Nephron progenitor cell (in vitro differentiated cells): ENCODE results near the gene AFAP1L2.

Experiments used
- DNase-seq: peaks from one replicate; pipeline ENCODE4 v3.0.0; 2021
- H3K27ac Mint-ChIP-seq: 2 replicates; pipeline ENCODE4 v1.8.0; 2021; ENCODE audit warnings: mild to moderate bottlenecking, moderate library complexity, mixed read lengths
- H3K27me3 Mint-ChIP-seq: 2 replicates; pipeline ENCODE4 v1.8.0; 2021; ENCODE audit warnings: mild to moderate bottlenecking, low read depth, mixed read lengths; ENCODE audit not compliant: poor library complexity
- H3K36me3 Mint-ChIP-seq: 2 replicates; pipeline ENCODE4 v1.8.0; 2021; ENCODE audit warnings: low read depth, mixed read lengths
- H3K4me1 Mint-ChIP-seq: 2 replicates; pipeline ENCODE4 v1.8.0; 2021; ENCODE audit warnings: mixed read lengths
- H3K4me3 Mint-ChIP-seq: 2 replicates; pipeline ENCODE4 v1.8.0; 2021; ENCODE audit warnings: mild to moderate bottlenecking, moderate library complexity, mixed read lengths
- H3K9me3 Mint-ChIP-seq: 2 replicates; pipeline ENCODE4 v1.8.0; 2021; ENCODE audit warnings: mild to moderate bottlenecking, moderate library complexity, mixed read lengths
- CTCF ChIP-seq: fragments of 200-600 bp; sonication (generic); IDR thresholded peaks from 2 replicates; pipeline ENCODE4 v1.5.0; 2021; ENCODE audit warnings: antibody characterized with exemption

Gene AFAP1L2

GRCh38 chr10:114356751-114357514, 47.4 kb downstream of the AFAP1L2 start:
- H3K27ac Mint-ChIP-seq: peak overlapping the region; percentile 41
- TF ChIP-seq CTCF: no peak
- no peaks in the 10 kb centered on the region for H3K27me3 Mint-ChIP-seq
- no peaks in the 10 kb centered on the region for H3K9me3 Mint-ChIP-seq
- H3K36me3 Mint-ChIP-seq: peaks cover 6% of the 10 kb centered on the region
- no peak for DNase-seq
- H3K4me1 Mint-ChIP-seq: peaks cover 49% of the 10 kb centered on the region
- no peak overlapping the region for H3K4me3 Mint-ChIP-seq

GRCh38 chr10:114356126-114356525, 48.2 kb downstream of the AFAP1L2 start:
- no peak overlapping the region for H3K27ac Mint-ChIP-seq
- no peak for TF ChIP-seq CTCF
- peaks cover 55% of the 10 kb centered on the region for H3K4me1 Mint-ChIP-seq
- no peak for DNase-seq
- H3K27me3 Mint-ChIP-seq: no peaks in the 10 kb centered on the region
- H3K4me3 Mint-ChIP-seq: no peak overlapping the region
- peaks cover 4% of the 10 kb centered on the region for H3K36me3 Mint-ChIP-seq
- no peaks in the 10 kb centered on the region for H3K9me3 Mint-ChIP-seq

- Mint-ChIP-seq H3K4me1 (peaks cover 56% of the 10 kb centered on the region), H3K27ac (peak overlapping the region; percentile 70), H3K27me3 (no peaks in the 10 kb centered on the region), H3K4me3 (no peak overlapping the region), H3K36me3 (no peaks in the 10 kb centered on the region), H3K9me3 (no peaks in the 10 kb centered on the region)
- no peak for DNase-seq
- TF ChIP-seq CTCF: no peak
These were observed 50.9 kb downstream of the AFAP1L2 start for GRCh38 chr10:114353383-114353782.

- DNase-seq: no peak
- Mint-ChIP-seq H3K27me3 (no peaks in the 10 kb centered on the region), H3K4me3 (no peak overlapping the region), H3K4me1 (peaks cover 57% of the 10 kb centered on the region), H3K36me3 (no peaks in the 10 kb centered on the region), H3K9me3 (no peaks in the 10 kb centered on the region), H3K27ac (no peak overlapping the region)
- no peak for TF ChIP-seq CTCF
These were observed 51.5 kb downstream of the AFAP1L2 start for GRCh38 chr10:114352653-114353298.

GRCh38 chr10:114350751-114351150, 53.6 kb downstream of the AFAP1L2 start:
- no peaks in the 10 kb centered on the region for H3K36me3 Mint-ChIP-seq
- peak overlapping the region; percentile 28 for H3K4me3 Mint-ChIP-seq
- no peak for TF ChIP-seq CTCF
- peak; percentile 33 for DNase-seq
- H3K27ac Mint-ChIP-seq: peak overlapping the region; percentile 78
- H3K4me1 Mint-ChIP-seq: peaks cover 60% of the 10 kb centered on the region
- H3K27me3 Mint-ChIP-seq: no peaks in the 10 kb centered on the region
- H3K9me3 Mint-ChIP-seq: no peaks in the 10 kb centered on the region
